ENCODE data around the gene IRF2BP2. TPM values are rescaled to one million over a fixed set of nuclear protein-coding genes. Genes with fewer than 3 reads are reported as not detected.

IRF2BP2 gene
- total RNA-seq, 4 donors from 2014 or later, result 40.1 to 50.4 (median 47.4) TPM

- TF ChIP-seq CTCF (IDR thresholded peaks at IDR 0.05; ENCODE audit: low read depth), result no peak
These were observed 14.7 kb upstream of the IRF2BP2 start for GRCh38 chr1:234624724-234625117.

- TF ChIP-seq CTCF (IDR thresholded peaks at IDR 0.05; ENCODE audit: low read depth), result no peak
These were observed 11.8 kb upstream of the IRF2BP2 start for GRCh38 chr1:234621657-234622335.

GRCh38 chr1:234621127-234621468, 11.1 kb upstream of the IRF2BP2 start:
- TF ChIP-seq CTCF (IDR thresholded peaks at IDR 0.05; ENCODE audit: low read depth), result no peak

- TF ChIP-seq CTCF (IDR thresholded peaks at IDR 0.05; ENCODE audit: low read depth), result no peak
These were observed 10.5 kb upstream of the IRF2BP2 start for GRCh38 chr1:234620272-234621126.

GRCh38 chr1:234619794-234620247, 9.8 kb upstream of the IRF2BP2 start:
- no peak for TF ChIP-seq CTCF (IDR thresholded peaks at IDR 0.05; ENCODE audit: low read depth)

- TF ChIP-seq CTCF (IDR thresholded peaks at IDR 0.05; ENCODE audit: low read depth), result no peak
These were observed 9.1 kb upstream of the IRF2BP2 start for GRCh38 chr1:234619071-234619480.

- no peak for TF ChIP-seq CTCF (IDR thresholded peaks at IDR 0.05; ENCODE audit: low read depth)
These were observed 8.7 kb upstream of the IRF2BP2 start for GRCh38 chr1:234618737-234619049.
